ENCODE measurements around the gene DNAJC7.

The DNAJC7 gene

DNA sequence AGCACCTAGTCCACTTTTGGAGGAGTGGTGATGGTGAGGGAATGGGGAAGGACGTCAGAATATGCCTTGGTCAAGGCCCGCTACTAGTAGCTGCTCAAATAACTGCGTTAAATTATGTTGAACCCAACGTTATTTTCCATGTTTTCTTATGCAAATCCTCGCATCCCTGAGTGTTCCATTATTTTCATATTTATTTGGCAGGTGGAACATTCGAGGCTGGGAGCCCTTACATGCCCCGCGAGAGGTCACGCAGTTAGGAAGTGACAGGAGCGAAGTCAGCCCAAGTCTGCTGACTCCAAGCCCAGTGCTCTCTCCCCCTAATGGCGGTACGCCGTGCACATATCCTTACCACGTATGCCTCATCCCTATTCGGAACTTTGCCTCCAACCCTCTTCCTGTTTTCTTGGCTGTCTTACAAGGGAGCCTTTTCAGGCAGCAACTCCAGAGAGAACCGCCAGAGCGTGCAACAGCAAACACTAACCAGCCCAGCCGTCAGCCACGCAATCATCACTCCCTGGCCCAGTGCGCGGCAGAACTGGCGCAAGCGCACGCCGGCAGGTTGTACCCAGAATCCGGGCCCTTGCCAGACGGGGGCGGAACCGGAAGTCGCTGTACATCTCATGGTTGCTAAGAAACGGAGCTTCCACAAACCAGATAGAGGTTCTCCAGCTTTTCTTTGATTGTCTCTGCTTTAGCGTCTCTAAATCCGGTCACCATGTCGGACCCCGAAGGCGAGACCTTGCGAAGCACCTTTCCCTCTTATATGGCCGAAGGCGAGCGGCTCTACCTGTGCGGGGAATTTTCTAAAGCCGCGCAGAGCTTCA is 87.0 kb downstream of the DNAJC7 start, which contains the start of gene ODAD4:
Gene ODAD4 (plus strand): TSS at position 609 of the 824 bp plus-strand sequence. CDS start 107 bp downstream, at position 716.
- H2AFZ ChIP-seq (ENCODE audit: low read depth, low read length, severe bottlenecking), result peak within 1 kb of the TSS; percentile 30
- H3K9me2 ChIP-seq (replicated peaks; ENCODE audit: insufficient read depth, low read length), result no peaks in the 10 kb centered on the region
- peak within 1 kb of the TSS; percentile 64 for H3K4me3 ChIP-seq (ENCODE audit: insufficient read depth, low read length, poor library complexity, severe bottlenecking)
- TF ChIP-seq EZH2phosphoT487 (conservative IDR thresholded peaks at IDR 0.05; ENCODE audit: low read length) (no peak), CTCF (IDR thresholded peaks at IDR 0.05; ENCODE audit: insufficient read depth, low read length, poor library complexity, severe bottlenecking) (no peak)
- H3K9ac ChIP-seq (ENCODE audit: low read length), result peak within 1 kb of the TSS; percentile 63
- H3K79me2 ChIP-seq (ENCODE audit: insufficient read depth, low read length), result 0 out of 2 replicates have a peak, but pooled peaks cover 11% of the 10 kb centered on the region
- no peaks in the 10 kb centered on the region for H3K9me3 ChIP-seq (ENCODE audit: insufficient read depth, low read length)
- 0 out of 2 replicates have a peak within 1 kb of the TSS, but pooled peaks have one; percentile 2 for H3K27ac ChIP-seq (ENCODE audit: low read depth, low read length)
- peaks cover 5% of the 10 kb centered on the region; the same call in 1 of the 2 replicates for H3F3A ChIP-seq (ENCODE audit: insufficient read depth)
- H3K27me3 ChIP-seq (ENCODE audit: low read length), result no peaks in the 10 kb centered on the region
- H3K36me3 ChIP-seq (ENCODE audit: low read length), result no peaks in the 10 kb centered on the region
- no peaks in the 10 kb centered on the region for H4K20me1 ChIP-seq (ENCODE audit: low read depth, low read length)
- H3K4me2 ChIP-seq (ENCODE audit: low read depth, low read length, poor library complexity, severe bottlenecking), result peak within 1 kb of the TSS; percentile 93

DNA sequence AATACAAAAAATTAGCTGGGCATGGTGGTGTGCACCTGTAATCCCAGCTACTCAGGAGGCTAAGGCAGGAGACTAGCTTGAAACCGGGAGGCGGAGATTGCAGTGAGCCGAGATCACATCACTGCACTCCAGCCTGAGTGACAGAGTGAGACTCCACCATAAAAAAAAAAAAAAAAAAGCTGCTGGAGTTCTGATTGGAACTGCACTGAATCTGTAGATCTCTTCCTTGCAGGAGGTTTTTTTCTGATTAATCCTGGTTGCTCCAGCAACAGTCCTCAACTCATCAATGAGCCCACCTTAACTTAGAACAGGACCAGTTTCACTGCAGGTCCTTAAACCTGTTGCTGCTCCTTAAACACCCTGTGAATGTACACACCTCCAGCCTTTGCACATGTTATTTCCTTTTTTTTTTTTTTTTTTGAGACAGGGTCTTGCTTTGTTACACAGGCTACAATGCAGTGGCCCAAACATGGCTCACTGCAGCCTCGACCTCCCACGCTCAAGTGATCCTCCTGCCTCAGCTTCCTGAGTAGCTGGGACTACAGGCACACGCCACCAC is 88.5 kb downstream of the DNAJC7 start:
- H3K4me3 ChIP-seq (ENCODE audit: insufficient read depth, low read length, poor library complexity, severe bottlenecking), result no peak overlapping the region
- no peak overlapping the region for H2AFZ ChIP-seq (ENCODE audit: low read depth, low read length, severe bottlenecking)

More for the DNA sequence above, 88.5 kb downstream of the DNAJC7 start:
- H3K9me2 ChIP-seq (replicated peaks; ENCODE audit: insufficient read depth, low read length), result no peaks in the 10 kb centered on the region
- no peak overlapping the region for H3K27ac ChIP-seq (ENCODE audit: low read depth, low read length)
- no peaks in the 10 kb centered on the region for H3K36me3 ChIP-seq (ENCODE audit: low read length)
- no peaks in the 10 kb centered on the region for H4K20me1 ChIP-seq (ENCODE audit: low read depth, low read length)
- no peaks in the 10 kb centered on the region for H3K9me3 ChIP-seq (ENCODE audit: insufficient read depth, low read length)
- H3K79me2 ChIP-seq (ENCODE audit: insufficient read depth, low read length), result 0 out of 2 replicates have a peak, but pooled peaks cover 11% of the 10 kb centered on the region
- H3F3A ChIP-seq (ENCODE audit: insufficient read depth), result peaks cover 5% of the 10 kb centered on the region; the same call in 1 of the 2 replicates
- H3K4me2 ChIP-seq (ENCODE audit: low read depth, low read length, poor library complexity, severe bottlenecking), result peak overlapping the region; percentile 93
- no peaks in the 10 kb centered on the region for H3K27me3 ChIP-seq (ENCODE audit: low read length)
- TF ChIP-seq EZH2phosphoT487 (conservative IDR thresholded peaks at IDR 0.05; ENCODE audit: low read length) (no peak), CTCF (IDR thresholded peaks at IDR 0.05; ENCODE audit: insufficient read depth, low read length, poor library complexity, severe bottlenecking) (no peak)
- no peak overlapping the region; the same call in 1 of the 2 replicates for H3K9ac ChIP-seq (ENCODE audit: low read length)
